ENCODE results near the gene ZNF222.

GRCh38 chr19:44032001-44032610, 6.9 kb downstream of the ZNF222 start:
- no peak for TF ChIP-seq CTCF (IDR thresholded peaks at IDR 0.05; ENCODE audit: insufficient read depth, low read length, poor library complexity, severe bottlenecking)
- no peak for TF ChIP-seq EZH2phosphoT487 (conservative IDR thresholded peaks at IDR 0.05; ENCODE audit: low read length)
